GM23248 (cell line): ENCODE measurements around the gene TBCK. TPM values are rescaled to one million over a fixed set of nuclear protein-coding genes. Genes with fewer than 3 reads are reported as not detected.

Experiments
- DNase-seq: peaks from one replicate; pipeline ENCODE4 v3.0.0-alpha.2; 2015
- H2AFZ ChIP-seq: fragments of 200-600 bp; sonication (generic); 2 replicates; pipeline ENCODE4 v1.6.1; 2016; ENCODE audit warnings: antibody characterized with exemption
- H3F3A ChIP-seq: fragments of 200-600 bp; sonication (generic); 2 replicates; pipeline ENCODE4 v1.6.1; 2016; ENCODE audit warnings: mild to moderate bottlenecking, antibody characterized with exemption, mixed run types; ENCODE audit not compliant: insufficient read depth
- H3K27ac ChIP-seq: fragments of 200-600 bp; sonication (generic); 2 replicates; pipeline ENCODE4 v1.5.1; 2016; ENCODE audit warnings: mild to moderate bottlenecking
- H3K27me3 ChIP-seq: fragments of 200-600 bp; sonication (generic); replicated peaks from 2 replicates; pipeline ENCODE4 v1.6.1; 2016; ENCODE audit warnings: mild to moderate bottlenecking; ENCODE audit not compliant: insufficient read depth
- H3K36me3 ChIP-seq: fragments of 200-600 bp; sonication (generic); 2 replicates; pipeline ENCODE4 v1.6.1; 2016; ENCODE audit warnings: low read depth, mild to moderate bottlenecking
- H3K4me1 ChIP-seq: fragments of 200-600 bp; sonication (generic); 2 replicates; pipeline ENCODE4 v1.6.1; 2016; ENCODE audit warnings: mild to moderate bottlenecking; ENCODE audit not compliant: insufficient read depth
- H3K4me2 ChIP-seq: fragments of 200-600 bp; sonication (generic); one replicate; pipeline ENCODE4 v1.6.1; 2016; ENCODE audit warnings: mild to moderate bottlenecking; ENCODE audit not compliant: unreplicated experiment
- H3K4me3 ChIP-seq: fragments of 200-600 bp; sonication (generic); 2 replicates; pipeline ENCODE4 v1.5.1; 2016; ENCODE audit warnings: mild to moderate bottlenecking
- H3K79me2 ChIP-seq: fragments of 200-600 bp; sonication (generic); 2 replicates; pipeline ENCODE4 v1.6.1; 2016; ENCODE audit warnings: mild to moderate bottlenecking; ENCODE audit not compliant: insufficient read depth
- H3K9ac ChIP-seq: fragments of 200-600 bp; sonication (generic); 2 replicates; pipeline ENCODE4 v1.6.1; 2016; ENCODE audit warnings: mild to moderate bottlenecking
- H3K9me2 ChIP-seq: fragments of 200-600 bp; sonication (generic); 2 replicates; pipeline ENCODE4 v1.6.1; 2016; ENCODE audit warnings: mixed run types, mild to moderate bottlenecking, moderate library complexity; ENCODE audit not compliant: insufficient read depth
- H3K9me3 ChIP-seq: fragments of 200-600 bp; sonication (generic); one replicate; pipeline ENCODE4 v1.6.1; 2017; ENCODE audit warnings: low read depth
- H4K20me1 ChIP-seq: fragments of 200-600 bp; sonication (generic); 2 replicates; pipeline ENCODE4 v1.6.0; 2016; ENCODE audit not compliant: insufficient read depth
- EZH2 ChIP-seq: fragments of 200-600 bp; sonication (generic); IDR thresholded peaks from 2 replicates; pipeline ENCODE4 v1.6.1; 2018; ENCODE audit warnings: antibody characterized with exemption, mild to moderate bottlenecking; ENCODE audit not compliant: insufficient read depth, poor library complexity, severe bottlenecking
- EZH2phosphoT487 ChIP-seq: fragments of 200-600 bp; sonication (generic); IDR thresholded peaks from 2 replicates; pipeline ENCODE4 v1.6.1; 2018; ENCODE audit warnings: antibody characterized with exemption, moderate library complexity, mild to moderate bottlenecking, low read depth; ENCODE audit not compliant: insufficient read depth
- WGBS, 2 experiments: methylation state at CpG; one replicate each; pipeline ENCODE4 v1.1.6; 2015 to 2017; ENCODE audit warnings: low lambda C conversion rate in 2 of 2, low coverage in 1 of 2; ENCODE audit errors: missing lambda C conversion rate in 2 of 2; 5-methylcytosine and 5-hydroxymethylcytosine counted together
- in situ Hi-C: fragments of 300-500 bp; cut with MboI; formaldehyde crosslinking; loops from 2 replicates; pipeline ENCODE4 v1.15.0; 2020
- polyA plus RNA-seq: library from polyadenylated mRNA; unstranded; fragments of >200 nt; fragmentation: Nextera tagmentation; extraction: Ambion mirVana; gene quantifications from 2 replicates; pipeline ENCODE4 v1.2.1, GENCODE V29; 2016
- total RNA-seq: library from RNA; depleted of rRNA; stranded (reverse); fragments of >200 nt; shearing (Covaris generic); gene quantifications from 2 replicates; pipeline ENCODE4 v1.2.3, GENCODE V29; 2014; rRNA removed

TBCK gene
- total RNA-seq (38.2 and 45.8 TPM in 2 replicates), polyA plus RNA-seq (29.2 and 35.2 TPM in 2 replicates)

GRCh38 chr4:106315968-106316772 is at the start of gene TBCK, which contains the start of gene AIMP1:
TBCK (minus strand) TSS chr4:106316209; CDS start chr4:106308960, 7,249 bp downstream.
AIMP1 (plus strand) TSS chr4:106316550; CDS start chr4:106325010, 8,460 bp downstream.
- H3K4me3 ChIP-seq = peak within 1 kb of the TSS; percentile 93
- H2AFZ ChIP-seq = peak within 1 kb of the TSS; percentile 83
- in situ Hi-C loops = no loop called here

GRCh38 chr4:106365613-106366012 is 49.6 kb upstream of the TBCK start:
- H3K4me3 ChIP-seq = peak overlapping the region; percentile 2; the same call in 1 of the 2 replicates
- TF ChIP-seq EZH2phosphoT487 (no peak), EZH2 (no peak)
- peaks cover 26% of the 10 kb centered on the region for H3F3A ChIP-seq
- peaks cover 51% of the 10 kb centered on the region for H3K4me1 ChIP-seq
- no peaks in the 10 kb centered on the region for H3K9me3 ChIP-seq
- H3K9ac ChIP-seq = no peak overlapping the region
- H3K36me3 ChIP-seq = no peaks in the 10 kb centered on the region
- peak overlapping the region; percentile 69 for H3K27ac ChIP-seq
- peak; percentile 97 for DNase-seq
- no peaks in the 10 kb centered on the region for H3K27me3 ChIP-seq
- H4K20me1 ChIP-seq = no peaks in the 10 kb centered on the region
- no peaks in the 10 kb centered on the region for H3K9me2 ChIP-seq
- in situ Hi-C loops = no loop called here
- WGBS, 2 experiments = 5 to 13% methylated on average over 1 of the region's 1 CpG
- H3K4me2 ChIP-seq = peak overlapping the region; percentile 44
- peak overlapping the region; percentile 28; the same call in 1 of the 2 replicates for H2AFZ ChIP-seq
- no peaks in the 10 kb centered on the region for H3K79me2 ChIP-seq

More at GRCh38 chr4:106315968-106316772, at the start of gene TBCK, which contains the start of gene AIMP1:
- Histone ChIP-seq H3K36me3 (no peaks in the 10 kb centered on the region), H3K79me2 (peaks cover 91% of the 10 kb centered on the region), H4K20me1 (no peaks in the 10 kb centered on the region), H3K9me3 (no peaks in the 10 kb centered on the region), H3K9me2 (no peaks in the 10 kb centered on the region), H3F3A (peaks cover 26% of the 10 kb centered on the region), H3K27me3 (no peaks in the 10 kb centered on the region), H3K4me1 (peaks cover 63% of the 10 kb centered on the region), H3K9ac (peak within 1 kb of the TSS; percentile 96), H3K4me2 (peak within 1 kb of the TSS; percentile 93), H3K27ac (peak within 1 kb of the TSS; percentile 94)
- peak; percentile 96 for DNase-seq
- WGBS, 2 experiments = 1% methylated on average over 43 to 44 of the region's 44 CpGs
- no peak for TF ChIP-seq EZH2
- TF ChIP-seq EZH2phosphoT487 = no peak

GRCh38 chr4:106364282-106364681 is 48.3 kb upstream of the TBCK start:
- DNase-seq = no peak
- TF ChIP-seq EZH2phosphoT487 = no peak
- TF ChIP-seq EZH2 = no peak
- Histone ChIP-seq H3K9me2 (no peaks in the 10 kb centered on the region), H3K27me3 (no peaks in the 10 kb centered on the region), H3K9ac (no peak overlapping the region), H3K4me2 (peak overlapping the region; percentile 44), H3K79me2 (no peaks in the 10 kb centered on the region), H3K4me3 (no peak overlapping the region), H3F3A (peaks cover 28% of the 10 kb centered on the region), H3K36me3 (no peaks in the 10 kb centered on the region), H3K9me3 (no peaks in the 10 kb centered on the region), H2AFZ (peak overlapping the region; percentile 28; the same call in 1 of the 2 replicates), H4K20me1 (no peaks in the 10 kb centered on the region), H3K4me1 (peaks cover 41% of the 10 kb centered on the region), H3K27ac (peak overlapping the region; percentile 69; the same call in 1 of the 2 replicates)
- 95 to 96% methylated on average over 1 of the region's 1 CpG for WGBS, 2 experiments
- in situ Hi-C loops = no loop called here

- WGBS, 2 experiments = 86 to 91% methylated on average over 3 of the region's 3 CpGs
- Histone ChIP-seq H3K4me1 (peaks cover 48% of the 10 kb centered on the region), H3K9me2 (no peaks in the 10 kb centered on the region), H3K79me2 (no peaks in the 10 kb centered on the region), H3K9ac (no peak overlapping the region), H3K27ac (no peak overlapping the region), H3F3A (peaks cover 47% of the 10 kb centered on the region), H3K4me2 (no peak overlapping the region), H3K36me3 (no peaks in the 10 kb centered on the region), H3K4me3 (no peak overlapping the region), H4K20me1 (no peaks in the 10 kb centered on the region), H3K27me3 (no peaks in the 10 kb centered on the region), H2AFZ (no peak overlapping the region), H3K9me3 (no peaks in the 10 kb centered on the region)
- TF ChIP-seq EZH2 = no peak
- no peak for TF ChIP-seq EZH2phosphoT487
- in situ Hi-C loops = no loop called here
- no peak for DNase-seq
Measured at GRCh38 chr4:106362086-106362825, 46.2 kb upstream of the TBCK start.
